H1 (cell line): ENCODE measurements around the gene CXCL5. TPM values are rescaled to one million over a fixed set of nuclear protein-coding genes. Genes with fewer than 3 reads are reported as not detected.

Experiments used
- CTCF ChIA-PET: fragments of 300-600 bp; sonication (Branson Sonifier 250); formaldehyde crosslinking; loops from one replicate; lab custom pipeline; 2021; ENCODE audit not compliant: partially characterized antibody; lab: Charles Lee
- POLR2A ChIA-PET: fragments of 300-600 bp; sonication (Branson Sonifier 250); formaldehyde crosslinking; loops from one replicate; lab custom pipeline; 2021; ENCODE audit warnings: inconsistent platforms; ENCODE audit not compliant: partially characterized antibody; lab: Charles Lee
- DNase-seq, 2 experiments: peaks; one replicate each; pipeline versions ENCODE4 v3.0.0 to v3.0.0-alpha.2; 2010 to 2022; ENCODE audit warnings: low spot score in 2 of 2, low read depth in 1 of 2, mixed read lengths in 1 of 2
- FAIRE-seq: peaks from 2 replicates; lab custom pipeline; 2011; peaks lifted over from hg19 to GRCh38; lab: Jason Lieb, UNC
- H2AFZ ChIP-seq: 2 replicates; pipeline ENCODE4 v1.8.1; 2012; ENCODE audit warnings: low read length, inconsistent platforms
- H2AK5ac ChIP-seq: 2 replicates; pipeline ENCODE4 v1.6.1; 2013; ENCODE audit warnings: low read depth, low read length
- H2BK120ac ChIP-seq: replicated peaks from 2 replicates; pipeline ENCODE3; 2013; ENCODE audit warnings: low read depth, low read length, inconsistent platforms
- H2BK12ac ChIP-seq: 2 replicates; pipeline ENCODE4 v1.6.1; 2013; ENCODE audit warnings: low read depth, low read length
- H2BK15ac ChIP-seq: 2 replicates; pipeline ENCODE4 v1.6.1; 2013; ENCODE audit warnings: low read length
- H2BK20ac ChIP-seq: 2 replicates; pipeline ENCODE4 v1.6.1; 2013; ENCODE audit warnings: low read length
- H2BK5ac ChIP-seq: 2 replicates; pipeline ENCODE4 v1.6.1; 2013; ENCODE audit warnings: low read depth, low read length
- H3K14ac ChIP-seq: 2 replicates; pipeline ENCODE4 v1.6.1; 2013; ENCODE audit warnings: inconsistent platforms; ENCODE audit not compliant: insufficient read length
- H3K18ac ChIP-seq: 2 replicates; pipeline ENCODE4 v1.6.1; 2013; ENCODE audit warnings: low read length; ENCODE audit errors: extremely low read depth
- H3K23ac ChIP-seq: 2 replicates; pipeline ENCODE4 v1.6.1; 2013; ENCODE audit warnings: inconsistent platforms; ENCODE audit not compliant: insufficient read length
- H3K23me2 ChIP-seq: 2 replicates; pipeline ENCODE4 v1.6.1; 2013; ENCODE audit warnings: low read depth, low read length
- H3K27ac ChIP-seq: 2 replicates; pipeline ENCODE4 v1.6.1; 2011; ENCODE audit warnings: low read depth, low read length, inconsistent platforms
- H3K27me3 ChIP-seq, 4 experiments: replicated peaks in 1 of 4; 1 replicate in 1 of 4; 2 replicates in 3 of 4; pipeline versions ENCODE4 v1.6.1 to v1.8.1; 2011 to 2013; ENCODE audit warnings: low read length in 3 of 4, mild to moderate bottlenecking in 3 of 4, inconsistent platforms in 2 of 4, mixed read lengths in 2 of 4, moderate library complexity in 1 of 4; ENCODE audit not compliant: control insufficient read depth in 3 of 4, insufficient read depth in 3 of 4; ENCODE audit errors: extremely low read depth in 1 of 4
- H3K36me3 ChIP-seq, 4 experiments: 2 replicates each; pipeline versions ENCODE4 v1.6.1 to v1.8.1; 2011 to 2013; ENCODE audit warnings: mild to moderate bottlenecking in 4 of 4, low read length in 3 of 4, moderate library complexity in 2 of 4, control low read depth in 1 of 4, inconsistent platforms in 1 of 4; ENCODE audit not compliant: insufficient read depth in 4 of 4, control insufficient read depth in 2 of 4
- H3K4ac ChIP-seq: replicated peaks from 2 replicates; pipeline ENCODE3; 2013; ENCODE audit warnings: low read length, low read depth, mixed read lengths, inconsistent platforms; ENCODE audit not compliant: insufficient read length
- H3K4me1 ChIP-seq, 4 experiments: replicated peaks in 1 of 4; 1 replicate in 1 of 4; 2 replicates in 3 of 4; pipeline versions ENCODE4 v1.6.1 to v1.8.1; 2011 to 2013; ENCODE audit warnings: low read length in 3 of 4, inconsistent platforms in 2 of 4, mixed read lengths in 1 of 4; ENCODE audit not compliant: insufficient read depth in 4 of 4, control insufficient read depth in 3 of 4
- H3K4me2 ChIP-seq, 2 experiments: 2 replicates each; pipeline versions ENCODE4 v1.6.1 to v1.8.1; 2011 to 2013; ENCODE audit warnings: low read depth in 2 of 2, low read length in 2 of 2, control low read depth in 1 of 2, inconsistent platforms in 1 of 2, mild to moderate bottlenecking in 1 of 2; ENCODE audit not compliant: insufficient read depth in 1 of 2
- H3K4me3 ChIP-seq, 4 experiments: fragments of 200-600, 300-600 bp in 1 of 4; sonication (generic), shearing (Covaris generic), sonication (Bioruptor Twin) in 1 of 4; 2 replicates each; pipeline versions ENCODE4 v1.5.1 to v1.8.1; 2011 to 2016; ENCODE audit warnings: low read length in 4 of 4, low read depth in 3 of 4, control low read depth in 2 of 4, inconsistent platforms in 2 of 4, mild to moderate bottlenecking in 2 of 4, mixed read lengths in 1 of 4, moderate library complexity in 1 of 4; ENCODE audit not compliant: insufficient read depth in 2 of 4; ENCODE audit errors: extremely low read depth in 1 of 4
- H3K56ac ChIP-seq: replicated peaks from 2 replicates; pipeline ENCODE3; 2013; ENCODE audit warnings: low read depth, mild to moderate bottlenecking, mixed read lengths, low read length, inconsistent platforms; ENCODE audit not compliant: insufficient read length
- H3K79me1 ChIP-seq: 2 replicates; pipeline ENCODE4 v1.6.1; 2013; ENCODE audit warnings: low read depth, low read length, control low read depth
- H3K79me2 ChIP-seq, 2 experiments: 2 replicates each; pipeline versions ENCODE4 v1.6.1 to v1.8.1; 2012 to 2013; ENCODE audit warnings: low read length in 2 of 2, mild to moderate bottlenecking in 2 of 2, inconsistent platforms in 1 of 2; ENCODE audit not compliant: insufficient read depth in 2 of 2, control insufficient read depth in 1 of 2
- H3K9ac ChIP-seq, 4 experiments: replicated peaks in 1 of 4; 1 replicate in 1 of 4; 2 replicates in 3 of 4; pipeline versions ENCODE4 v1.6.1 to v1.8.1; 2011 to 2013; ENCODE audit warnings: low read depth in 3 of 4, low read length in 3 of 4, control low read depth in 2 of 4, mild to moderate bottlenecking in 2 of 4, moderate library complexity in 2 of 4, inconsistent platforms in 1 of 4; ENCODE audit errors: extremely low read depth in 1 of 4
- H3K9me3 ChIP-seq, 2 experiments: 2 replicates each; pipeline versions ENCODE4 v1.6.1 to v1.8.1; 2012 to 2013; ENCODE audit warnings: mild to moderate bottlenecking in 2 of 2, moderate library complexity in 2 of 2, control low read depth in 1 of 2, inconsistent platforms in 1 of 2, low read depth in 1 of 2, low read length in 1 of 2, mixed read lengths in 1 of 2; ENCODE audit not compliant: insufficient read depth in 2 of 2
- H4K20me1 ChIP-seq, 2 experiments: replicated peaks in 1 of 2; 2 replicates each; pipeline versions ENCODE3 to v1.8.1; 2011 to 2013; ENCODE audit warnings: inconsistent platforms in 2 of 2, low read length in 2 of 2, mild to moderate bottlenecking in 1 of 2; ENCODE audit not compliant: insufficient read depth in 2 of 2, control insufficient read depth in 1 of 2
- H4K5ac ChIP-seq: 2 replicates; pipeline ENCODE4 v1.6.1; 2013; ENCODE audit warnings: low read length, low read depth, mixed read lengths, inconsistent platforms; ENCODE audit not compliant: insufficient read length
- H4K8ac ChIP-seq: 2 replicates; pipeline ENCODE4 v1.8.0; 2013; ENCODE audit warnings: mild to moderate bottlenecking, moderate library complexity, low read length, inconsistent platforms; ENCODE audit not compliant: insufficient read depth; ENCODE audit errors: extremely low read depth
- H4K91ac ChIP-seq: replicated peaks from 2 replicates; pipeline ENCODE3; 2013; ENCODE audit warnings: low read length, mixed read lengths, inconsistent platforms; ENCODE audit not compliant: insufficient read length
- BACH1 ChIP-seq: IDR thresholded peaks from 2 replicates; pipeline ENCODE4 v1.6.1; 2012; ENCODE audit warnings: low read length, improper control_type of control experiment
- CREB1 ChIP-seq: IDR thresholded peaks from 2 replicates; pipeline ENCODE4 v1.6.1; 2012; ENCODE audit warnings: inconsistent platforms
- JUN ChIP-seq: IDR thresholded peaks from 2 replicates; pipeline ENCODE4 v1.6.1; 2011; ENCODE audit warnings: low read depth, mild to moderate bottlenecking, improper control_type of control experiment, low read length
- KDM5A ChIP-seq: fragments of 200-600 bp; IDR thresholded peaks from 2 replicates; pipeline ENCODE4 v1.7.1; 2012; ENCODE audit warnings: mild to moderate bottlenecking, low read length, inconsistent platforms, mixed read lengths
- NANOG ChIP-seq: IDR thresholded peaks from 2 replicates; pipeline ENCODE4 v1.6.1; 2011; ENCODE audit warnings: low read length, low read depth, mild to moderate bottlenecking, inconsistent platforms; ENCODE audit not compliant: insufficient read depth, poor library complexity, severe bottlenecking
- POLR2AphosphoS5 ChIP-seq: IDR thresholded peaks from 2 replicates; pipeline ENCODE4 v1.6.1; 2011; ENCODE audit warnings: low read depth, low read length
- POU5F1 ChIP-seq: IDR thresholded peaks from 2 replicates; pipeline ENCODE4 v1.6.1; 2011; ENCODE audit warnings: low read depth, mild to moderate bottlenecking, low read length, moderate library complexity
- RXRA ChIP-seq: IDR thresholded peaks from 2 replicates; pipeline ENCODE4 v1.6.1; 2011; ENCODE audit warnings: low read depth, mild to moderate bottlenecking, low read length, moderate library complexity; ENCODE audit not compliant: insufficient read depth
- SAP30 ChIP-seq: fragments of 300-600 bp; sonication (generic); IDR thresholded peaks from 2 replicates; pipeline ENCODE4 v1.7.1; 2012; ENCODE audit warnings: low read length, moderate library complexity, mild to moderate bottlenecking, inconsistent platforms; ENCODE audit not compliant: insufficient read depth, insufficient replicate concordance
- TBP ChIP-seq: IDR thresholded peaks from 2 replicates; pipeline ENCODE4 v1.6.1; 2011; ENCODE audit warnings: low read depth, low read length, improper control_type of control experiment
- WGBS, 2 experiments: shearing (Covaris generic) in 1 of 2; methylation state at CpG; one replicate each; pipeline versions ENCODE4 v1.1.6 to v1.1.7; 2013 to 2015; ENCODE audit warnings: low lambda C conversion rate in 2 of 2, mixed read lengths in 2 of 2, inconsistent platforms in 1 of 2, low coverage in 1 of 2, missing lambda C conversion rate in 1 of 2; ENCODE audit not compliant: insufficient replicate concordance in 2 of 2, insufficient coverage in 1 of 2, insufficient read length in 1 of 2; ENCODE audit errors: extremely low coverage in 1 of 2, missing lambda C conversion rate in 1 of 2; 5-methylcytosine and 5-hydroxymethylcytosine counted together
- polyA plus RNA-seq, 7 experiments: library from polyadenylated mRNA; depleted of rRNA in 3 of 7; stranded (reverse) in 5 of 7; unstranded in 2 of 7; fragments of >200 nt in 5 of 7; fragments of 200-250 nt in 2 of 7; gene quantifications; 1 replicate in 5 of 7; 2 replicates in 1 of 7; 4 replicates in 1 of 7; pipeline versions ENCODE4 v1.2.1 to v1.2.3, GENCODE V29; 2011 to 2013; ENCODE audit warnings: missing spikeins in 2 of 7, mixed read lengths in 2 of 7
- total RNA-seq: library from RNA; stranded (reverse); fragmentation: NEBNext Ultra II Directional; extraction: Animal tissue kit (Norgen Biotek cat#: 25700); gene quantifications from 2 replicates; pipeline ENCODE4 v1.2.1, GENCODE V29; 2021
- TF ChIP-seq, protein P1 (sequence below): IDR thresholded peaks from 2 replicates; pipeline ENCODE4 v1.6.1; 2012; ENCODE audit warnings: inconsistent platforms

The CXCL5 gene
- total and polyA plus RNA-seq, 2 of the 8 experiments (the other 6 are each of a cell fraction or from before 2014, with no cell fraction given) = 10.9 to 15.6 TPM

GRCh38 chr4:74013264-74013663, 14.8 kb upstream of the CXCL5 start:
- Histone ChIP-seq H2BK15ac (no peak overlapping the region), H3K4me3 (no peak overlapping the region), H3K79me2 (no peaks in the 10 kb centered on the region), H3K9ac (no peak overlapping the region), H3K4me2 (no peak overlapping the region), H2BK20ac (no peak overlapping the region), H3K4me1 (no peaks in the 10 kb centered on the region), H3K36me3 (peaks cover 0 to 3% (median 0%) of the 10 kb centered on the region in 4 experiments; a peak in 2 of 8 replicates), H4K5ac (no peak overlapping the region), H3K14ac (no peak overlapping the region), H3K27ac (no peak overlapping the region), H3K27me3 (no peaks in the 10 kb centered on the region), H2AK5ac (no peak overlapping the region), H2AFZ (no peak overlapping the region), H2BK12ac (no peak overlapping the region), H3K4ac (no peak overlapping the region), H3K23ac (no peak overlapping the region), H4K20me1 (no peaks in the 10 kb centered on the region), H3K23me2 (no peaks in the 10 kb centered on the region), H4K91ac (no peak overlapping the region), H3K79me1 (no peaks in the 10 kb centered on the region), H2BK120ac (no peak overlapping the region), H4K8ac (no peak overlapping the region), H3K9me3 (no peaks in the 10 kb centered on the region; a peak in 1 of 4 replicates), H2BK5ac (no peak overlapping the region), H3K18ac (no peak overlapping the region), H3K56ac (no peak overlapping the region)
- 90% methylated on average over 2 of the region's 2 CpGs; no CpG with 5 or more reads in 1 of the 2 experiments for WGBS, 2 experiments
- FAIRE-seq (no peak), DNase-seq (no peak)
- CTCF ChIA-PET = interaction anchor here (0.5 to 1.2 kb wide), 2 partner anchors 9 to 182 kb away, joined by 3 to 4 read pairs; no protein-coding TSS in a partner anchor
- TF ChIP-seq, protein P1, sequence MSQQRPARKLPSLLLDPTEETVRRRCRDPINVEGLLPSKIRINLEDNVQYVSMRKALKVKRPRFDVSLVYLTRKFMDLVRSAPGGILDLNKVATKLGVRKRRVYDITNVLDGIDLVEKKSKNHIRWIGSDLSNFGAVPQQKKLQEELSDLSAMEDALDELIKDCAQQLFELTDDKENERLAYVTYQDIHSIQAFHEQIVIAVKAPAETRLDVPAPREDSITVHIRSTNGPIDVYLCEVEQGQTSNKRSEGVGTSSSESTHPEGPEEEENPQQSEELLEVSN = no peak
- TF ChIP-seq POLR2AphosphoS5 = no peak
- TF ChIP-seq RXRA = no peak
- TF ChIP-seq CREB1 = no peak
- TF ChIP-seq KDM5A = no peak
- no peak for TF ChIP-seq SAP30
- TF ChIP-seq TBP = no peak
- TF ChIP-seq JUN = no peak
- TF ChIP-seq BACH1 = no peak
- TF ChIP-seq POU5F1 = no peak
- TF ChIP-seq NANOG = no peak
- POLR2A ChIA-PET = no interaction called here
